Astrocyte of the spinal cord (primary cell): Measurements from ENCODE around the gene ADCK1.

Experiments
- DNase-seq: peaks from one replicate; pipeline ENCODE4 v3.0.0; 2011; ENCODE audit warnings: low read depth, low spot score
- H3K4me3 ChIP-seq: 2 replicates; pipeline ENCODE4 v1.5.1; 2011; ENCODE audit warnings: low read depth, mild to moderate bottlenecking, low read length, moderate library complexity
- CTCF ChIP-seq: IDR thresholded peaks from 2 replicates; pipeline ENCODE4 v1.5.1; 2012; ENCODE audit warnings: low read depth, mild to moderate bottlenecking, low read length, inconsistent platforms
- in situ Hi-C: cut with HindIII; loops from 2 replicates; pipeline ENCODE4 v1.10.0; 2017; ENCODE audit warnings: low sequenced_read_pairs

Gene ADCK1

DNA sequence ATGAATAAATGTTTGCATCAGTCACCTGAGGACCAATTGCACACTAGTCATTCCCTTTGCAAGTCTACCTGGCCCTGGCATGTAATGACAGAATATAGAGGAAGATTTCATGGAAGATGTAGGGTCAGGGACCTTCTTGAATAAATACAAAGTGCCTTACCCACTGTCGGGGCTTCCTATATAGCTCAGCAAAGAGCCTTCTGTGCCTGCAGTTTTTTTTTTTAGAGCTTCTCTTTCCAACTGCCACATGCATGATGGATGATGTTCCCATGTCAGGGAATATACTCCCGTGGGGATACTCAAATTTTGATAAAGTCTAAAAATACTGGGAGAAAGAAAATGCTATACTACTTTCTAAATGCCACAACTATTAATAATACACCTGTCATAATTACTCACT is 176.7 kb downstream of the ADCK1 start:
- in situ Hi-C loops, result no loop called here
- H3K4me3 ChIP-seq, result no peak overlapping the region
- no peak for DNase-seq
- TF ChIP-seq CTCF, result no peak

DNA sequence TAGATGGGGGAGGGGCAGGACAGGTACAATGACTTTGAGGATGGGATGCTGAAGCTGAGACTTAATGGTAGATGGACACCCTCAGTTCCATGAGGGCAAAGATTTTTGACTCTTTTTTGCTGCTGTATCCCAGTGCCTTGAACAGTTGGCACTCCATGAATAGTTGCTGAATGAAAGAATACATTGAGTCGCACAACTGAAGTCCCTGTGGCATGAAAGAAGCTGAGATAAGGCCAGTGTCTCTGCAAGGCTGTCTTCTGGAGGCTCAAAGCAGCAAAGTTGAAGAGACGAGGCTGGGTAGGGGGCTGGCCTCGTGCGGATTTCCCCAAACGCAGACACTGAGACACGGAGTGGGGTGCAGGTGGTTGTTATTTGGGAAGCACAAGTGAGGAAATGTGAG is 179.3 kb downstream of the ADCK1 start:
- no peak for TF ChIP-seq CTCF
- no peak for DNase-seq
- no peak overlapping the region for H3K4me3 ChIP-seq
- in situ Hi-C loops, result no loop called here

- H3K4me3 ChIP-seq, result no peak overlapping the region
- DNase-seq, result peak; percentile 50
- TF ChIP-seq CTCF, result no peak
- in situ Hi-C loops, result no loop called here
Measured at GRCh38 chr14:77979666-77980351, 179.9 kb downstream of the ADCK1 start.

- DNase-seq, result no peak
- no peak for TF ChIP-seq CTCF
- in situ Hi-C loops, result no loop called here
- peak overlapping the region; percentile 3 for H3K4me3 ChIP-seq
Measured at GRCh38 chr14:77980475-77981321, 180.8 kb downstream of the ADCK1 start.
